ENCODE results near the gene LGALS9B.
"Not testable (repeated sequence)": the region's sequence is repeated elsewhere in the genome, so short reads cannot be mapped to it uniquely, and the experiment has no call there.

LGALS9B gene

GRCh38 chr17:20401306-20402022 lies 65.9 kb downstream of the LGALS9B start:
- not testable (repeated sequence) for DNase-seq

DNA sequence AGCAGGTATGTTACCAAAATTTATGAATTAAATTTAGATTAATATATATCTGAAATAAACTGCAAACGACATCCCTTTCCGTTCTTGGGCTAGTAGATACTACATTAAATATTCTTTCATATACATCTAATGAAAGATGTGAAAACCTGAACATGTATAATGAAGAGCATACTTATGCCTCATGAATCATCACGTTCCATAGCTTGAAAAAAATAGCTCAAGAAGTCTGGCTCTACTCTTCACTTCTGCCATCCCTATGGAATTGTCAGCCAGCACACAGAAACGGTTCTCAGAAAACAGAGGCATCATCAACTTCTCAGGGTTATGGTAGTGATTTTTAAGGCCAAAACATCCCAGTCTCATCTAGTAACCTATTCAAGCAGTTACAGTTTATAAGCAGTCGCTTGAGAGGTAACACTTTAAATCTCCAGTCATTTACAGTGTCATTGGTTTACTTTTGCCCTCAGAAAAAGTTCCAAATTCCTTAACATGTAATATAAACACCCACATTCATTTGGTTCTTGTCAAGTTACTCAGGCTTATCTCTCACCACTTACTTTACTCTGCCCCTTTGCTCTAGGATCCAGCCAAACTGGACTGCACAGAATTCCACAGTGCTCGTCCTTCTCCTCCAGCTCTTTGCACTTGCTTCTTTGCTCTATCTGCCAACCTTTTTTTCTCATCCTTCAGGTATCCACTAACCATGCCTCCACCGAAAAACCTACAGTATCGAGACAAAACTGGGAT lies 66.6 kb downstream of the LGALS9B start:
- not testable (repeated sequence) for DNase-seq

All from hippocampal formation (tissue), 2 donors.